ENCODE data around the gene RHBDL2. TPM values are rescaled to one million over a fixed set of nuclear protein-coding genes. Genes with fewer than 3 reads are reported as not detected.

RHBDL2 gene
- total and polyA plus RNA-seq, 2 of the 4 experiments (the other 2 are of a cell fraction) = 0.36 to 0.38 TPM

GRCh38 chr1:38860454-38860795 is 81.2 kb downstream of the RHBDL2 start:
- Histone ChIP-seq H4K20me1 (ENCODE audit: insufficient read depth, low read length) (peaks cover 3% of the 10 kb centered on the region; the same call in 1 of the 2 replicates), H3K4me3 (ENCODE audit: insufficient read depth, low read depth, low read length) (peak overlapping the region; percentile 92), H2BK20ac (ENCODE audit: low read depth, low read length) (no peak overlapping the region), H2BK5ac (ENCODE audit: low read depth, low read length, poor library complexity, severe bottlenecking) (peak overlapping the region; percentile 69), H3K9me3 (ENCODE audit: control insufficient read depth, insufficient read depth, low read length) (no peaks in the 10 kb centered on the region), H3K4me2 (ENCODE audit: low read depth, low read length) (peak overlapping the region; percentile 98), H3K27me3 (ENCODE audit: control insufficient read depth, insufficient read depth, low read length) (no peaks in the 10 kb centered on the region), H3K9me1 (ENCODE audit: insufficient read depth, low read length) (no peaks in the 10 kb centered on the region; the same call in 1 of the 2 replicates), H3K36me3 (ENCODE audit: control insufficient read depth, insufficient read depth, low read length) (peaks cover 4% of the 10 kb centered on the region), H2AK5ac (ENCODE audit: low read depth, low read length) (peak overlapping the region; percentile 57; the same call in 1 of the 2 replicates), H4K5ac (ENCODE audit: low read depth, low read length) (peak overlapping the region; percentile 84), H2BK120ac (ENCODE audit: low read depth, low read length) (0 out of 2 replicates have a peak overlapping the region, but pooled peaks have one; percentile 35), H4K91ac (ENCODE audit: insufficient read depth, low read depth, low read length) (peak overlapping the region; percentile 75; the same call in 1 of the 2 replicates), H3K14ac (replicated peaks; ENCODE audit: low read depth, low read length) (peak overlapping the region; percentile 98), H3K23ac (ENCODE audit: low read depth, low read length) (peak overlapping the region; percentile 95), H2AFZ (replicated peaks; ENCODE audit: low read length, poor library complexity) (peak overlapping the region; percentile 97), H2BK15ac (ENCODE audit: low read depth, low read length) (peak overlapping the region; percentile 63; the same call in 1 of the 3 replicates), H3K4me1 (ENCODE audit: control insufficient read depth, insufficient read depth, low read length) (peaks cover 2% of the 10 kb centered on the region; the same call in 1 of the 2 replicates), H3K18ac (ENCODE audit: low read depth, low read length) (peak overlapping the region; percentile 67; the same call in 1 of the 2 replicates), H3K4ac (ENCODE audit: low read depth, low read length) (peak overlapping the region; percentile 96), H3K9ac (ENCODE audit: low read depth, low read length) (peak overlapping the region; percentile 96), H2AK9ac (replicated peaks; ENCODE audit: low read depth, low read length, poor library complexity) (peak overlapping the region; percentile 97), H3K56ac (ENCODE audit: extremely low read depth, insufficient read depth, low read length) (no peak overlapping the region), H3K79me1 (ENCODE audit: low read depth in 1 of 2, low read length in 2 of 2) (peaks cover 29 to 56% of the 10 kb centered on the region in 2 experiments), H4K8ac (ENCODE audit: low read depth in 2 of 2, low read length in 2 of 2) (peak overlapping the region; percentile 91 to 94; a peak in 3 of 4 replicates), H3K27ac (ENCODE audit: insufficient read depth, low read length) (peak overlapping the region; percentile 80)
- TF ChIP-seq MAFK (IDR thresholded peaks at IDR 0.05; ENCODE audit: low read depth, low read length) (no peak), NFE2L2 (IDR thresholded peaks at IDR 0.05; ENCODE audit: low read depth, low read length) (no peak), CEBPB (IDR thresholded peaks at IDR 0.05; ENCODE audit: low read depth, low read length) (no peak), RAD21 (IDR thresholded peaks at IDR 0.05; ENCODE audit: low read length) (no peak), RFX5 (IDR thresholded peaks at IDR 0.05; ENCODE audit: low read depth, low read length) (no peak), FOS (IDR thresholded peaks at IDR 0.05; ENCODE audit: low read depth, low read length) (no peak)
- dilution Hi-C loops (cut with HindIII; ENCODE audit: low sequenced_read_pairs, unreplicated experiment) (no loop called here), intact Hi-C loops (cut with micrococcal nuclease) (no loop called here), in situ Hi-C loops (cut with MboI; ENCODE audit: low sequenced_read_pairs) (loop anchor here (5.0 to 25.0 kb wide), 2 partner anchors 227 to 677 kb away; no protein-coding TSS in a partner anchor)
- DNase-seq (peak; percentile 4), ATAC-seq (ENCODE audit: low read depth) (no peak)
- POLR2A ChIA-PET (ENCODE audit: unreplicated experiment) = no interaction called here
- WGBS, 2 experiments (ENCODE audit: extremely low coverage in 2 of 2, insufficient read length in 1 of 2) = no CpG with 5 or more reads among the region's 6 CpGs
- CTCF ChIA-PET = no interaction called here
- TSS peak; percentile 35 for BruUV-seq (replicated peaks)

Measured in IMR-90 (cell line).